H1 (cell line): ENCODE results near the gene ZNF446.

ENCODE experiments used
- ATF3 ChIP-seq: IDR thresholded peaks from 2 replicates; pipeline ENCODE4 v1.6.1; 2011; ENCODE audit warnings: low read depth, mild to moderate bottlenecking, low read length; ENCODE audit not compliant: insufficient read depth
- CHD1 ChIP-seq: IDR thresholded peaks from 2 replicates; pipeline ENCODE4 v1.6.1; 2012; ENCODE audit warnings: low read depth, low read length, improper control_type of control experiment
- CTCF ChIP-seq, 3 experiments: IDR thresholded peaks; 1 replicate in 2 of 3; 2 replicates in 1 of 3; pipeline versions ENCODE4 v1.5.1 to v1.6.1; 2011; ENCODE audit warnings: low read length in 3 of 3, mild to moderate bottlenecking in 3 of 3, inconsistent platforms in 2 of 3, low read depth in 1 of 3, moderate library complexity in 1 of 3; ENCODE audit not compliant: insufficient read depth in 1 of 3; ENCODE audit errors: control extremely low read depth in 1 of 3
- EP300 ChIP-seq, 2 experiments: IDR thresholded peaks; 1 replicate in 1 of 2; 2 replicates in 1 of 2; pipeline ENCODE4 v1.6.1; 2011 to 2012; ENCODE audit warnings: low read depth in 2 of 2, low read length in 2 of 2, mild to moderate bottlenecking in 2 of 2, borderline replicate concordance in 1 of 2, inconsistent platforms in 1 of 2, moderate library complexity in 1 of 2
- EZH2 ChIP-seq: fragments of 200-600 bp; sonication (generic); IDR thresholded peaks from 2 replicates; pipeline ENCODE4 v1.7.1; 2012; ENCODE audit warnings: low read depth, mild to moderate bottlenecking, moderate library complexity, low read length, inconsistent platforms; ENCODE audit not compliant: severe bottlenecking
- GTF2F1 ChIP-seq: IDR thresholded peaks from 2 replicates; pipeline ENCODE4 v1.6.1; 2012; ENCODE audit warnings: low read depth, low read length, improper control_type of control experiment, borderline replicate concordance
- PHF8 ChIP-seq: fragments of 200-600 bp; sonication (generic); conservative IDR thresholded peaks from 2 replicates; pipeline ENCODE4 v1.7.1; 2012; ENCODE audit warnings: low read depth, mild to moderate bottlenecking, inconsistent platforms, low read length, moderate library complexity
- SIRT6 ChIP-seq: IDR thresholded peaks from one replicate; pipeline ENCODE4 v1.7.1; 2012; ENCODE audit warnings: low read length, inconsistent platforms
- TAF1 ChIP-seq: IDR thresholded peaks from 2 replicates; pipeline ENCODE4 v1.6.1; 2011; ENCODE audit warnings: mild to moderate bottlenecking, low read depth, low read length
- TCF12 ChIP-seq: IDR thresholded peaks from 2 replicates; pipeline ENCODE4 v1.6.1; 2011; ENCODE audit warnings: low read depth, mild to moderate bottlenecking, low read length
- TF ChIP-seq, protein P1 (sequence below): IDR thresholded peaks from 2 replicates; pipeline ENCODE4 v1.6.1; 2012; ENCODE audit warnings: low read length, inconsistent platforms

DNA sequence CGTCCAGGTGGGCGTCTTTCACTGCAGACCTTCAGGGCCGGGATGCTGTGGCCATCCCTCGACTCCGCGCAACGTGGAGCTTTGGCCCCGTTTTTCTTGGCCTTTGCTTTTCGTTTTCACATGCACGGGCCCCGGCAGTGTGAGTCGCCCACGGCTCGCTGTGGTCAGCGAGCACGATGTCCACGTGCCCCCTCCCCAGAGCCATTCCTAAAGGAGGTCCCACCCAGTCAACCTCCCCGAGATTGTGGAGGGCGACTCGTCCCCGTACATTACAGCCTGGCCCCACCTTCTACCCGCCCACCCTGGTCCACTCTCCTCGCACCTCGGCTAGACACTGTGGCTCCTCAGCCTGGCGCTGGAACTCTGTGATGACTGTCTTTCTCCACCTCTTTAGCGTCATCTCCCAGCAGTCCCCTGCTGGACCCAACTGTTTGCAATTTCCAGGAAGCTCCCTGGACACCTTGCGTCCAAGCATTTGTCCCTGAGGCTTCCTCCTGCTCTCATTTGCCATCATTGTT is 405 bp downstream of the ZNF446 start:
- TF ChIP-seq SIRT6 = no peak
- TF ChIP-seq EP300 (IDR thresholded peaks at IDR 0.05; ENCODE audit: borderline replicate concordance in 1 of 2, low read depth in 2 of 2, low read length in 2 of 2) = no peak
- TF ChIP-seq CTCF (IDR thresholded peaks at IDR 0.05; ENCODE audit: control extremely low read depth in 1 of 3, insufficient read depth in 1 of 3, low read depth in 1 of 3, low read length in 3 of 3) = no peak
- no peak for TF ChIP-seq GTF2F1
- no peak for TF ChIP-seq ATF3
- no peak for TF ChIP-seq TAF1
- TF ChIP-seq TCF12 = no peak
- TF ChIP-seq CHD1 = no peak
- no peak for TF ChIP-seq PHF8
- no peak for TF ChIP-seq EZH2
- TF ChIP-seq, protein P1, sequence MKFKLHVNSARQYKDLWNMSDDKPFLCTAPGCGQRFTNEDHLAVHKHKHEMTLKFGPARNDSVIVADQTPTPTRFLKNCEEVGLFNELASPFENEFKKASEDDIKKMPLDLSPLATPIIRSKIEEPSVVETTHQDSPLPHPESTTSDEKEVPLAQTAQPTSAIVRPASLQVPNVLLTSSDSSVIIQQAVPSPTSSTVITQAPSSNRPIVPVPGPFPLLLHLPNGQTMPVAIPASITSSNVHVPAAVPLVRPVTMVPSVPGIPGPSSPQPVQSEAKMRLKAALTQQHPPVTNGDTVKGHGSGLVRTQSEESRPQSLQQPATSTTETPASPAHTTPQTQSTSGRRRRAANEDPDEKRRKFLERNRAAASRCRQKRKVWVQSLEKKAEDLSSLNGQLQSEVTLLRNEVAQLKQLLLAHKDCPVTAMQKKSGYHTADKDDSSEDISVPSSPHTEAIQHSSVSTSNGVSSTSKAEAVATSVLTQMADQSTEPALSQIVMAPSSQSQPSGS = no peak
